GM18868 (cell line): ENCODE measurements around the gene DMRT2.

Experiments used
- ATAC-seq: cut with Tn5 transposase; IDR thresholded peaks from one replicate; pipeline ENCODE4 v1.9.1; 2021; ENCODE audit warnings: mild to moderate bottlenecking, moderate library complexity; ENCODE audit not compliant: unreplicated experiment

The DMRT2 gene

GRCh38 chr9:1086517-1086916, 36.4 kb downstream of the DMRT2 start:
- ATAC-seq = no peak

GRCh38 chr9:1087120-1087881, 37.1 kb downstream of the DMRT2 start:
- ATAC-seq = peak; percentile 68

- ATAC-seq = no peak
Observed at GRCh38 chr9:1094749-1095148, 44.6 kb downstream of the DMRT2 start.

DNA sequence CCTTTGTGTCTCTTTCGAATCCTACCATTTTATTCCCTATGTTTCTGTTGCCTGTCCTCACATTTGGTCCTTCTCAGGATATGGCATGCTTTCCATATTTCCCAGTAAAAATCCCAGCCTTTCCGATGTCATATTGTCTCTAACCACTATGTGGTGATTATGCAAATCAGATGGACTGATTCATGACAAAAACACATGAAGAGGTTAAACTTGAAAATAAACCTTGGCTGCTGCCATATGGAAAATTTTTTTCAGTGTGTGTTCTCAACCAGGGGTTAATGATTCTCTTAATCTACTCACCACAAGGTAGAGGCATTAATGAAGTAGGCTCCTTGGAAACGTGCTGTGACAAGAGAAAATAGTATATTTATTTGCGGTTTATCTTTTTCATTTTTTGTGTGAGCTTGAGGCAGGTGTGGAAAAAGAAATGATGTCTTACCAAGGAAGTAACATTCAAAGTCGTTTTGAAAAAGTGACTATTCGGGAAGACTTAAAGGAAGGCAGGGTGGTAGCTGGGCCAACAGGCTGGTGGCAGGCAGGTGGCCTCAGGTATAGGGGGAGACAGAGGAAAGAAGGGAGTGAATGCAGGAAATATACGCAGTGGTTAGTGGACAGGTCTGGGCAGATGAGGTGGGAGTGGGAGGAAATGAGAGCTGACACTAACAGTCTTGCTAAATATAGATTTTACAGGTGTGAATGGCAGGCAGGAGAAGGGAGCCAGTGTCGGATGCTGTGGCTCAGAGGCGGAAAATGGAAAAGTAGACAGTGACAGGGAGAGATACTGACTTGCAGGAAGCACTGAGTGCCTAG, 46.2 kb downstream of the DMRT2 start:
- ATAC-seq = no peak

GRCh38 chr9:1098551-1098950, 48.4 kb downstream of the DMRT2 start:
- ATAC-seq = no peak

DNA sequence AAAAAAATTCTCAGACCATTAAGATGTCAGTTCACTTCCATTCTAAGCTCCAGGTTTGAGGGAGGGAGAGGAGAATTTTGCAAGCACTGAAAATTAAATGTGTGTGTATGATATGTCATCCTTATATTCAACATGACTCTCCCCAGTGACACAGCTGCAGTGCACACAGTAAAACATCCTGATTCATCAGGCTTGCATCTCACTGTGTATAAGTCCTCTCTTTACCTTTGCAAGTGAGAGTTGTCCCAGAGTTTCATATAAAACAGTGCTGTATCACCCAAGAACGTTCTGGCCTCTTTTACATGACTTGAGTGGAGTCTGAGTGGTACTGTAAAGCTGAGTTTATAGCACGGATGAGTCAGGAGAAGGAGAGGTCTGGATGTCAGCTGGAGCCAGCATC, 50.0 kb downstream of the DMRT2 start:
- ATAC-seq = no peak

DNA sequence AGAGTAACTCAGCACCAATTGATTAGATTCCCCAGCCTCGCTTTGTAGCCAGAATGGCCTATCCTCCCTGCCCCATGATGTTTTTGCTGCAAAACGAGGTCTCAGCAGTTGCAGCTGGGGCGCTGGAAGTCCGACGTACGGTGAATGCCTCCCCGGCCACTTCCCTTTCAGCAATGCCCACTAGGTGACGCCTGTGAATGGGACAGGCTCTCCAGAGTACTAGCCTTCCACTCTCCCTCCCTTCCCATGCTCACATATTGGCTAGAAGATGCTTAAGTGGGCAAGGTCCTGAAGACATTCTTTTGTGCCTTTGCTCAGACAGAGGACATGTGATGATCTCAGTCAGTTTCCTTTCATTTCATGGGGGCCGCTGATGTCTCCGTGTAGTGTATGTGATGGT, 50.8 kb downstream of the DMRT2 start:
- peak; percentile 45 for ATAC-seq

DNA sequence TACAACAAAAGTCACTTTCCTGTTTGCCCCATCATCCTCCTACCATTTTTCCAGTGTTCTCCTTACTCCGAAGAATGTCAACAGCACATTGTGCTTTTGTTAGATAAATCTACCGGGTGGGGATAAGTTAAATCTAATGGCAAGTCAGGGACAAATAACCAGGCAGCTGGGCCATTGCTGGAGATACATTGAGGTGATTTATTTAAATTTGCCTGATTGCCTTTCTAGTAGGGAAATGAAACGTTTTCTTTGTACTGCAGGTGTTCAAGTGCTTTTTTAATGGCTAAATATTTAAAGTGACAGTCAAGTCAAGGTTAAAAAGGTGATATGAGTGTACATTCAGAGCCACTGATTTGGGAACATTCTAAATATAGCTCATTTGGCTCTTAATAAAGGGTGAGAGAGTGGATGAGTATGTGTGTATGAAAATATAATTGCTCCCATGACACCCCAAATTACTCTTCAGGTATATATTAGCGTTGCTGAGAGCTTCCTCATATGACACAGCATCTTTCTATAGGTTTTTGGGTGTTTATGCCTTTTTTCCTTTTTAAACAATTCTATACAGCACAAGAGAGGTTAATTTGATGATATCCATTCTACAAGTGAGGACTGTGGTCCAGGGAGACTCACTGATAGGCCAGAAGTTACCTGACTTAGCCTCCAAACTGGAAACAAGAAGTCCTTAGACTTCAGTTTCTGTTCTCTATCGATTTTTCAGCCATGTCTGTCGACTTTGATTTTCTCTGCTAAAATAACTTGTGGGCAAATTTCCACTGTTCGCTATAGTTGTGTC, 51.9 kb downstream of the DMRT2 start:
- ATAC-seq = no peak

- ATAC-seq = no peak
Observed at GRCh38 chr9:1102642-1102970, 52.4 kb downstream of the DMRT2 start.
